Activated T-cell treated with anti-CD3 and anti-CD28 coated beads for 1 hour (primary cell): Measurements from ENCODE around the gene NBPF6.
"Not testable (repeated sequence)": the region's sequence is repeated elsewhere in the genome, so short reads cannot be mapped to it uniquely, and the experiment has no call there.

Experiments used
- DNase-seq: peaks from one replicate; pipeline ENCODE4 v3.0.0-alpha.2; 2020; ENCODE audit warnings: low read depth

The NBPF6 gene

DNA sequence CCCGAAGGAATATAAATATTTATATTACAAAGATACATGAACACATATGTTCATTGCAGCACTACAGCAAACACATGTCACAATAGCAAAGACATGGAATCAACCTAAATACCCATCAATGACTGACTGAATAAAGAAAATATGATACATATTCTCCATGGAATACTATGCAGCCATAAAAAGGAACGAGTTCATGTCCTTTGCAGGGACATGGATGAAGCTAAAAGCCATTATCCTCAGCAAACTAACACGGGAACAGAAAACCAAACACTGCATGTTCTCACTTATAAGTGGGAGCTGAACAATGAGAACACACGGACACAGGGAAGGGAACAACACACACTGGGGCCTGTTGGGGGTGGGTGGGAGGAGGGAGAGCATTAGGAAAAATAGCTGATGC, 46.7 kb downstream of the NBPF6 start:
- not testable (repeated sequence) for DNase-seq

DNA sequence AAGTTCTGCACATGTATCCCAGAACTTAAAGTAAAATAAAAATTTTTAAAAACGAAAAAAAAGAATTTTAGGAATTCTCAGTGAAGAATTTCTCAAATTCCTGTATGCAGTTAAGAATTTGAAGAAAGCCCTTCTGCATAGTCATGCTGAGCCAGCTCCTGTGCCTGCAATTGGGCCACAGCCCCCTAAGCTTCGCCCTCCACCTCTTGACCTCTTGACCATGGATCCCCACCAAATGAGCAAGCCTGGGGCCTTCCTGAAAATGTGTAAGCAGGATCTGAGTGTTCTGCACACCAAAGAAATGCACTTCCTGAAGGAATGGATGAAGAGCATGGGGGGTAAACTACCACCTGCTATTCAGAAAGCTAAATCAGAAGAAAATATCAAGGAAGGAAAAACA, 52.0 kb downstream of the NBPF6 start:
- DNase-seq = no peak

DNA sequence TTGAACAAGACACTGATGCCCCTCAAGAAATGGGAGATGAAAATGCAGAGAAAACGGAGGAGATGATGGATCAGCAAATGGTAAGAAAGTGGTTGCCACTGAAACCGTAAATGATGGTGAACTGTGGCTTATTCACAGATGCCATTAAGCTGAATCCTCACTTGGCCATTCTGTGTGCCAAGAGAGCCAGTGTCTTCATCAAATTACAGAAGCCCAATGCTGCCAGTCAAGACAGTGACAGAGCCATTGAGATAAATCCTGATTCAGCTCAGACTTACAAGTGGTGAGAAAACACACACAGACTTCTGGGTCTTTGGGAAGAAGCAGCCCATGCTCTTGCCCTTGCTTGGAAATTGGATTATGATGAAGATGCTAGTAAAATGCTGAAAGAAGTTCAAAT, 52.5 kb downstream of the NBPF6 start:
- DNase-seq = no peak

DNA sequence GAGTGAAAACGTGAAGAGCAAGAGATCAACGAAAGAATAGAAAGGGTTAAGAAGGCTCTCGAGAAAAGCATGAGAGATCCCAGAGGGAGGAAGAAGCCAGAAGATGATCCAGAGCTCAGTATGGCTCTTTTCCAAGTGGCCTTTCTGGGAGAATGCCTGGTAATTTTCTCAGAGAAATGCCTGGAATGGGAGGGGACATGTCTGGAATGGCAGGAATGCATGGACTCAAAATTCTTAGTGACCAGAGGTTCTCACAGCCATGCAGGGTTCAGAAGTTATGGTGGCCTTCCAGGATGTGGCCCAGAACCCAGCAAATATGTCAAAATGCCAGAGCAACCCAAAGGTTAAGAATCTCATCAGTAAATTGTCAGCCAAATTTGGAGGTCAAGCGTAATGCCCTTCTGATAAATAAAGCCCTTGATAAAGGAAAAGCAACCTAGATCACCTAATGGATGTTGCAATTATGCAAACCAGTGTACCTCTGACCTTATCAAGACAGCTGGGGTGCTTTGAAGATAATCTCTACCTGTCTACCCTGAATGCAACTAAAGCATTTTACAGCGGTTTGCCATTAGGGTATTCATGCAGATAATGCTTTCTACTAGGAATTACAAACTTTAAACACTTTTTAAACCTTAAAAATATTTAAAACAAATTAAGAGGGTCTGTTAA, 53.1 kb downstream of the NBPF6 start:
- DNase-seq = no peak

DNA sequence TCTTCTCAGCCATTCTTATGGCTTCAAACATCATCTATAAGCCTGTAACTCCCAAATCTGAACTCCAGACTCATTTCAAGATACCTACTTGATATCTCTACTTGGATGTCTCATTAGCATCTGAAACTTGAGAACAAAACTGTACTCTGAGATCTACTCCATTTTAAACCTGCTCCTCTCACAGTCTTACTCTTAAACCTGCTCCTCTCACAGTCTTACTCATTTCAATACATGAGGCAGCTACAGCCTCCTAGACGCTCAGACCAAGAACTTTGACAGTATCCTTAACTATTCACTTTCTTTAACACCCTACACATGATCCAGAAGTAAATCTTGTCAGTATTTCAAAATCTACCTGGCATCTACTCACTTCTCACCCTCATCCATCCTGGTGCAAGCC, 54.3 kb downstream of the NBPF6 start:
- no peak for DNase-seq

DNA sequence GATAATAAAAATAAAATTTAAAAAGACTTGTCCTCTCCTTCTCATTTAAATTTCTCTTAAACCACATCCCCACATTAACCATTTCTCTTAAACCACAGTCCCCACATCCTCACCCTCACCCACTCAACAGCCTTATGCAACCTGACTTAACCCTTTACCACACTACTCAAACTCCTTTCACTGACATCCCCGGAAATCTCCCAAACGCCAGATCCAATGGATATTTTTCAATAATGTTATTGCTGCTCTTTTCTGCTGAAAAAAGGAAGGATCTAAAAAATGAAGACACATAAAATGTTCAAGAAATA, 55.6 kb downstream of the NBPF6 start:
- DNase-seq = no peak

DNA sequence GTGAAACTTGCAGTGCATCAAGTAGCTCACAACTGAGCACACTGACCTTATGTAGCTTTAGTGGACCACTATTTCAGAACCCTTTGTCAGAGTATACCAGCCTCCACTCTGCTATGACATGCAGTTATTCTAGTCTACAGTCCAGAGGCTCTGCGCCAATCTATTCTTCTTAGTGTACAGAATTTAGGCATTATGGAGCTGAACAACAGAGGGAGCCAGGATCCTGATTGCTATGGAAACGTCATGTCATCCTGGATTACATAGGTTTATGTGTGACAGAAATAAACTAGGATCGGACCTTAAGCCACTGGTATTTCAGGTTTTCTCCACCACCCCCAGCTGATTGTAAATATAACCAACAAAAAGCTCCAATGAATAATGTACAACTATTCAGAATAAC, 61.6 kb downstream of the NBPF6 start:
- no peak for DNase-seq

DNA sequence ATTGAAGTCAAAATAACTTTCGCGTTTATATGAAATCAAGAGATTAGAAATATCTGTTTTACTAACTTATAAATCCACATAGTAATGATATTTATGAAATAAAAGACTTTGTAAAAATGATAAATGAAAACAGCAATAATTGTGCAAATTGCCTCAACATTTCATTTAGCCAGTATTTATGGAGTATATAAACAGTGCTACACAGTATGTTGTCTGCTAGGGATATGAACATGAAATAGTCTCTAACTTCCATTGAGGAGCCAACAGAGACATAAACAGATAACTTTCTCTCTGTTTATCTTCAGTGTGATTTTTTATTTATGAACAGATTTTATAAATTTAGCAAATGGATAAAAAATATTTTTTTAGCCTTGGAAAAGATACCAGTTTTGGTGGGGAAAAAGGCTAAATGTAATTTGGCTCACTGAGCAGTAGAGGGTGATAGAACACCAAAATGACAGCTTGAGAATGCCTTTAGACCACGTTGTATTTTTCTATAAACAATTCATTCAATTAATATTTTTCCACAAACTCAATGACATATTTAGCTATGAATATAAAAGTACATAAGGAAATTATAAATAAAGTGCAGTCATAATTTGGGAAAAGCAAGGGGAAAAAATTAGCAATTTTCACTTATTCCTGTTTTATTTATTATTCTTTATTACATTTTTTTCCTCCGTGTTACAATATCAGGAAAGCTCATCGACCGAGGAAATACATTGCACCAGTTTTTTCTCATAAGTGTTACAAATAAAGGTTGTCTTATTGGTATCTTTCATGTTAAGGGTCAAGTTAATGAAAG, 62.3 kb downstream of the NBPF6 start:
- DNase-seq = no peak

DNA sequence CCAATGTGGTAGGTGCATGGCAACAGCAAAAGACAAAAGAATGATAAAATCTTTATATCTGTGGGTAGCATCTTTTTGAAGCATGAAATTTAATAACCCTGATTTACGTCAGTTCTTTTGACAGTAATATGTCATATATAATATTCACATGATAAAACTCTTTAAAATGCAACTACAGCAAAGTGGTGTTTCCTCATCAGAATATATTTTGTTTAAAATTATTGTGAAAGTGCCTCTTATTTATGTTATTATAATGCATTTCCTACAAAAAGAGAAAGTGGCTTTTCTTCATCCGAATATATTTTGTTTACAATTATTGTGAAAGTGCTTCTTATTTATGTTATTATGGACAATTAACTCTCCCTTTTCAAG, 62.9 kb downstream of the NBPF6 start:
- DNase-seq = no peak

DNA sequence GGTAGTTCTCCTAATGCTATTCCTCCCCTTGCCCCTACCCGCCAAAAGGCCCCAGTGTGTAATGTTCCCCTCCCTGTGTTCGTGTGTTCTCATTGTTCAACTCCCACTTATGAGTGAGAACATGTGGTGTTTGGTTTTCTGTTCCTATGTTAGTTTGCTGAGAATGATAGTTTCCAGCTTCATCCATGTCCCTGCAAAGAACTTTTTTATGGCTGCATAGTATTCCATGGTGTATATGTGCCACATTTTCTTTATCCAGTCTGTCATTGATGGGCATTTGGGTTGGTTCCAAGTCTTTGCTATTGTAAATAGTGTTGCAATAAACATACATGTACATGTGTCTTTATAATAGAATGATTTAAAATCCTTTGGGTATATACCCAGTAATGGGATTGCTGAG, 63.8 kb downstream of the NBPF6 start:
- not testable (repeated sequence) for DNase-seq

DNA sequence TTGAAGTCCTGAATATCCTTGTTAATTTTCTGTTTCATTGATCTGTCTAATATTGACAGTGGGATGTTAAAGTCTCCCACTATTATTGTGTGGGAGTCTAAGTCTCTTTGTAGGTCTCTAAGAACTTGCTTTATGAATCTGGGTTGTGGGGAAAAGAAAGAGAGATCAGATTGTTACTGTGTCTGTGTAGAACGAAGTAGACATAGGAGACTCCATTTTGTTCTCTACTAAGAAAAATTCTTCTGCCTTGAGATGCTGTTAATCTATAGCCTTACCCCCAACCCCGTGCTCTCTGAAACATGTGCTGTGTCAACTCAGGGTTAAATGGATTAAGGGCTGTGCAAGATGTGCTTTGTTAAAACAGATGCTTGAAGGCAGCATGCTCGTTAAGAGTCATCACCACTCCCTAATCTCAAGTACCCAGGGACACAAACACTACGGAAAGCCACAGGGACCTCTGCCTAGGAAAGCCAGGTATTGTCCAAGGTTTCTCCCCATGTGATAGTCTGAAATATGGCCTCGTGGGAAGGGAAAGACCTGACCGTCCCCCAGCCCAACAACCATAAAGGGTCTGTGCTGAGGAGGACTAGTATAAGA, 67.3 kb downstream of the NBPF6 start:
- DNase-seq = not testable (repeated sequence)
